Right cardiac atrium (tissue), 5 donors: Measurements from ENCODE around the gene MED13L. TPM values are rescaled to one million over a fixed set of nuclear protein-coding genes. Genes with fewer than 3 reads are reported as not detected.
"Not testable (repeated sequence)": the region's sequence is repeated elsewhere in the genome, so short reads cannot be mapped to it uniquely, and the experiment has no call there.

Experiments used
- ATAC-seq, 2 donors: fragments of 200-7000 bp; cut with Tn5 transposase; one replicate each; pipeline versions ENCODE4 v1.8.0 to v1.9.1; 2020; ENCODE audit warnings: moderate library complexity in 2 of 2, mild to moderate bottlenecking in 1 of 2
- DNase-seq, 3 donors: peaks; one replicate each; pipeline ENCODE4 v3.0.0-alpha.2; 2020
- H3K27ac ChIP-seq: one replicate; pipeline ENCODE4 v1.5.1; 2013; ENCODE audit warnings: mild to moderate bottlenecking, low read length, control low read depth, moderate library complexity
- H3K27me3 ChIP-seq: one replicate; pipeline ENCODE4 v1.6.1; 2013; ENCODE audit not compliant: control insufficient read depth, insufficient read depth
- H3K4me1 ChIP-seq: one replicate; pipeline ENCODE4 v1.6.1; 2013; ENCODE audit warnings: low read length; ENCODE audit not compliant: control insufficient read depth, insufficient read depth
- H3K4me3 ChIP-seq: one replicate; pipeline ENCODE4 v1.5.1; 2013; ENCODE audit warnings: low read length, control low read depth
- H3K9me3 ChIP-seq: one replicate; pipeline ENCODE4 v1.6.1; 2013; ENCODE audit warnings: low read length; ENCODE audit not compliant: control insufficient read depth
- WGBS: extraction: QIAGEN DNeasy Blood & Tissue Kit; methylation state at CpG from one replicate; pipeline ENCODE4 v1.1.7; 2013; 5-methylcytosine and 5-hydroxymethylcytosine counted together
- intact Hi-C, 4 donors: fragments of 100-400 bp; cut with DNase I; formaldehyde crosslinking; loops; one replicate each; pipeline versions ENCODE4 v1.11.0 to v1.14.0; 2022 to 2023
- polyA plus RNA-seq: library from polyadenylated mRNA; stranded (reverse); fragments of 200-250 nt; gene quantifications from one replicate; pipeline ENCODE4 v1.2.3, GENCODE V29; 2013
- total RNA-seq, 4 donors: library from RNA; stranded (reverse); fragmentation: NEBNext Ultra II Directional; extraction: Animal tissue kit (Norgen Biotek cat#: 25700); gene quantifications; one replicate each; pipeline ENCODE4 v1.2.1, GENCODE V29; 2021
- donor health status: healthy with polysubstance abuse.
- donor health status: DM: no; HTN: yes; CAD: no.
- donor health status: DM: no; HTN: no; CAD: no.
- donor health status: DM: no; HTN: yes; CAD: no; lungs with severe emphysema.
- donor health status: DM: yes; HTN: yes; CAD: no.

MED13L gene
- total and polyA plus RNA-seq, 5 donors = 15.6 to 73.5 (median 69.0) TPM

DNA sequence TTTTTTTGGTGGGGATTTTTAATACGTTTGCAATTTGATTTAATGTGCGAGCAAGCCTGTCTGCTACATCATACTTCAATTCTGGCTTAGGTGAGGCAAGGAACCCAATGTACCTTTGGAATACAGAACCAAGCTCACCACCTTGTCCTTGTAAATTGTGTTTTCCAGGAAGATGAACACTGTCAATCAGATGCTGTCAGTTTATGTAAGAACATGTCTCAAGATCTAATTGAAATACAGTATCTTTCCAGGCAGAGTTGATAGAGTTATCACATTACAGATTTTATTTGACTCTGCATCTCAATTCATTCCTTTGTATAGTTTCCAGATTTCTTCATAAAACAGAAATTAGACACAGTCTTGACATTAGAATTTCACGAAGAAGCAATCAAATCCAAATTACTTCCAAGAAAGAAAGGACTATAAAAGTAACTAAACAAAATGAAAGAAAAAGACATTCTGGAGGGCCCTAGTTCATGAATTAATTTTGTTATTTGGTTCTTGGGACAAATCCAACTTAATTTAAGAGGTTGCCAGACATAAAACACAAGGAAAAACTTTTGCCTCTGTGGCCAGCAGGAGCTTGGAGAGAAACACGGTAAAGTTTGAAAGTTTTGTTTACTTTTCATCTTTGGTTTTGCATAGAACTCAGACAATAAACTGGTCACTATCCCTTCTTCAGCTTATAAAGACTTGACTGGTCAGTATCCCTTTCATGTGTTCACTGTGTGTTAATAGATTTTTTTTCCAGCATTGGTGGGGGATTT, 16.4 kb upstream of the MED13L start:
- no peak overlapping the region for H3K27ac ChIP-seq
- WGBS = 73% methylated on average over 4 of the region's 4 CpGs
- no peaks in the 10 kb centered on the region for H3K9me3 ChIP-seq
- intact Hi-C loops = no loop called here
- H3K4me1 ChIP-seq = no peaks in the 10 kb centered on the region
- no peaks in the 10 kb centered on the region for H3K27me3 ChIP-seq
- ATAC-seq (no peak), DNase-seq (no peak)
- H3K4me3 ChIP-seq = no peak overlapping the region

DNA sequence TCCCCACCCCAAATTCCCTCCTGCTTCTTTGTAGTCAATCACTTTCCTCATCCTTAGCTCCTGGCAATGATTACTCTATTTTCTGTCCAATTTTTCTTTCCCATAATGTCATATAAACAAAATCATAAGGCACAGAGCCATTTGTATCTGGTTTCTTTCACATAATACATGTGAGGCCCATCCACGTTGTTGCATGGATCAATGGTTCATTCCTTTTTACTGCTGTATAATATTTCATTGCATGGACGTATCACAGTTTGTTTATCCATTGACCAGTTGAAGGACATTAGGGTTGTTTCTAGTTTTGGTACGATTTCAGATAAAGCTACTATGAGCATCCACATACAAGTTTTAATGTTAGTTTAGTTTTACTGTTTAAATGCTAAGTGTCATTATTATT, 13.7 kb upstream of the MED13L start:
- no peaks in the 10 kb centered on the region for H3K4me1 ChIP-seq
- no peak for ATAC-seq
- no peak overlapping the region for H3K4me3 ChIP-seq

GRCh38 chr12:116288735-116289134, 11.2 kb upstream of the MED13L start:
- H3K27me3 ChIP-seq = no peaks in the 10 kb centered on the region
- no peak overlapping the region for H3K27ac ChIP-seq
- no peak for ATAC-seq
- H3K4me3 ChIP-seq = no peak overlapping the region
- WGBS = 97% methylated on average over 3 of the region's 3 CpGs
- no peak for DNase-seq
- intact Hi-C loops = loop anchor here in 2 of 4 donors (10.0 kb wide), 2 partner anchors 296 to 306 kb away; no protein-coding TSS in a partner anchor
- no peaks in the 10 kb centered on the region for H3K9me3 ChIP-seq
- no peaks in the 10 kb centered on the region for H3K4me1 ChIP-seq

More for the DNA sequence above, 13.7 kb upstream of the MED13L start:
- Histone ChIP-seq H3K9me3 (no peaks in the 10 kb centered on the region), H3K27me3 (no peaks in the 10 kb centered on the region), H3K27ac (no peak overlapping the region)
- WGBS = 81% methylated on average over 3 of the region's 3 CpGs
- intact Hi-C loops = no loop called here
- DNase-seq = no peak

- ATAC-seq (no peak), DNase-seq (no peak)
- intact Hi-C loops = loop anchor here in 2 of 4 donors (10.0 kb wide), 2 partner anchors 297 to 307 kb away; no protein-coding TSS in a partner anchor
- no peaks in the 10 kb centered on the region for H3K9me3 ChIP-seq
- 93% methylated on average over 3 of the region's 3 CpGs for WGBS
- H3K4me1 ChIP-seq = no peaks in the 10 kb centered on the region
- no peak overlapping the region for H3K27ac ChIP-seq
- H3K4me3 ChIP-seq = no peak overlapping the region
- H3K27me3 ChIP-seq = no peaks in the 10 kb centered on the region
Observed at GRCh38 chr12:116287842-116288301, 10.4 kb upstream of the MED13L start.

DNA sequence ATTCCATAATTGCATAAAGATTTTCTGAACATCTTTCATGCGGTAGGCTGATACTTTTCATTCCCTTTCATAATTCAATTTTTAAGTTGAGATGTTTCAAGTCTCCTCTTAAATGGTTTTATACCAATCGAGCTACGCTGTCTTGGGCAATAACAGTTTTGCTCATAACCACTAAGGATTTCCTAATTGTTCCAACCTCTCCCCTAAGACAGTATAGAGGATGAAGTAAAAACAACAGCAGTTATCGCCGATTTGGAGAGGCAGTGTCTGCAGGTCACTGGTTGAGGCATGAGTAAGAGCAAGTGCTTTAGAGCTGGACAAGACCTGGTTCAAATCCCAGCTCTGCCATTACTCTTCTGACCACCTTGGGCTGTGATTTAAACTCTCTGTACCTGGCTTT, 6.9 kb upstream of the MED13L start:
- 81% methylated on average over 5 of the region's 5 CpGs for WGBS
- intact Hi-C loops = loop anchor here in 2 of 4 donors (10.0 kb wide), 2 partner anchors 300 to 310 kb away; no protein-coding TSS in a partner anchor
- Histone ChIP-seq H3K4me1 (no peaks in the 10 kb centered on the region), H3K27ac (no peak overlapping the region), H3K4me3 (no peak overlapping the region), H3K9me3 (no peaks in the 10 kb centered on the region), H3K27me3 (no peaks in the 10 kb centered on the region)
- DNase-seq (no peak), ATAC-seq (no peak)

- 86% methylated on average over 8 of the region's 8 CpGs for WGBS
- intact Hi-C loops = loop anchor here in 2 of 4 donors (10.0 kb wide), 2 partner anchors 301 to 311 kb away; no protein-coding TSS in a partner anchor
- not testable (repeated sequence) for H3K9me3 ChIP-seq, H3K4me3 ChIP-seq, H3K27ac ChIP-seq, H3K4me1 ChIP-seq, ATAC-seq, DNase-seq, H3K27me3 ChIP-seq
Observed at GRCh38 chr12:116283881-116284280, 6.4 kb upstream of the MED13L start.

DNA sequence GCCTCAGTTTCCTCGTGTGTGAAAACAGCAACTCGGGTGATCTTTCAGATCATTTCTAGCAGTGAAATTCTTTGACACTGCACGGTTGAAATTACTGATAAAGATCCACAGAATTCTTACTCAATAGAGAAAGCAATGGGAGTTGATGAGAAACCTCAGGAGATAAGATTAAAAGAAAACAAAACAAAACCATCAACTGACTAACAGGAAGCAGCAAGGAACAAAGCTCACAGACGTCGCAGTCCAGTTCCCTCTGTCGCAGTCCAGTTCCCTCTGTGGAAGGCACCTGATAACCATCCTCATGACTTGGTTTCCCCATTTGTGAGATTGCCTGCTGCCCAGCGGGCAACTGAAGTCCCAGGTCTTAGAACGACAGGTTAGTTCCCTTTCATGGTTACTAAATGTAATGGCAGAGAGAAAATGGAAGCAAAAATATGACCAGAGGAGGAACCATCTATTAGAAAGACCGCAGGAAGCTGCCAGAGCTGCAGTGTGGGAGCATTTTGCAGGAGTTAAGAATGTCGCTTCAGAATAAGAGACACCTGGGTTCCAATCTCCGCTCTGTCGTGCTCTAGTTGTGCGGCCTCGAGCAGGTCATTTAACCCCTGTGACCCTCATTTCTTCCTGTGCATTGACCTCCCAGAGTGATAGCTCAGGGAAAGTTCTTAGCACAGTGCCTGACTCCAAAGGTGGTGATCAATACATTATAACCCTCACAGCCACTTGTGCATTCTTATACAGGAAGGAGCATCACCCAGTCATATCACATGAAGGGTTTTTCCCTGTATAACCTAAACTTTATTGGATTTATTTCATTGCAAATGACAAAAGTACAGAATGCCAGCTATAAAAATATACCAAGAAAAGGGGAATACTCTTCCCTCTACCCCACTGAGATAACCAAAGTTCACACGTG, 5.1 kb upstream of the MED13L start:
- WGBS = 37% methylated on average over 15 of the region's 15 CpGs
- intact Hi-C loops = loop anchor here in 2 of 4 donors (10.0 kb wide), 2 partner anchors 302 to 312 kb away; no protein-coding TSS in a partner anchor

DNA sequence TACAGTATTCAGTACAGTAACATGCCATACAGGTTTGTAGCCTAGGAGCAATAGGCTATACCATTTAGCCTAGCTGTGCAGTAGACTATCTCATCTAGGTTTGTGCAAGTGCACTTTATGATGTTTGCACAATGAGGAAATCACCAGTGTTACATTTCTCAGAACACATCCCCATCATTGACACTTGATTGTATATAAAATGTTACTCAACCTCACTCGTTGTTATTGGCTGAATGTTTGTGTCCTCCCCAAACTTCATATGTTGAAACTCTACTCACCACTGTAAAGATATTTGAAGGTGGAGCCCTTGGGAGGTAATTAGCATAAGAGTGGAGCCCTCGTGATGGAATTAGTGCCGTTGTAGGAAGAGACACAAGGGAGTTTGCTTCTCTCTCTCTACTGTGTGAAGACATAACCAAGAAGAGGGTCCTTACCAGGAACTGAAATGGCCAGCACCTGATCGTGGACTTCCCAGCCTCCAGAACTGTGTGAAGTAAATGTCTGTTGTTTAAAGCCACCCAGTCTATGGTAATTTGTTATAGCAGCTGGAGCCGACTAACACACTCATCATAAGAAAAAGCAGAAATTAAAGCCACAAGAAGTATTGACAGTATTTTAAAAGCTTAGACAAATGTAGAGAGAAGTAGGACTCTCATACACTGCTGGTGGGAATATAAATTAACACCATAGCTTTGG, 3.2 kb upstream of the MED13L start:
- no peak overlapping the region for H3K4me3 ChIP-seq
- no peak for DNase-seq
- no peaks in the 10 kb centered on the region for H3K4me1 ChIP-seq
- no peak for ATAC-seq
- intact Hi-C loops = loop anchor here in 2 of 4 donors (10.0 kb wide), 2 partner anchors 304 to 314 kb away; no protein-coding TSS in a partner anchor
- 65% methylated on average over 5 of the region's 5 CpGs for WGBS
- no peak overlapping the region for H3K27ac ChIP-seq
- H3K27me3 ChIP-seq = no peaks in the 10 kb centered on the region
- no peaks in the 10 kb centered on the region for H3K9me3 ChIP-seq

More for the DNA sequence above, 5.1 kb upstream of the MED13L start:
- no peak for ATAC-seq
- Histone ChIP-seq H3K27ac (no peak overlapping the region), H3K4me1 (no peaks in the 10 kb centered on the region), H3K27me3 (no peaks in the 10 kb centered on the region), H3K9me3 (no peaks in the 10 kb centered on the region), H3K4me3 (no peak overlapping the region)
- DNase-seq = no peak

- H3K27me3 ChIP-seq = no peaks in the 10 kb centered on the region
- no peak overlapping the region for H3K4me3 ChIP-seq
- H3K9me3 ChIP-seq = no peaks in the 10 kb centered on the region
- WGBS = 88% methylated on average over 10 of the region's 10 CpGs
- intact Hi-C loops = loop anchor here in 1 of 4 donors (5.0 kb wide), 1 partner anchor 324 kb away; no protein-coding TSS in a partner anchor
- ATAC-seq (no peak), DNase-seq (peak in 1 of 3 donors; percentile 20)
- H3K4me1 ChIP-seq = no peaks in the 10 kb centered on the region
- no peak overlapping the region for H3K27ac ChIP-seq
Observed at GRCh38 chr12:116278667-116279066, 1.2 kb upstream of the MED13L start.

DNA sequence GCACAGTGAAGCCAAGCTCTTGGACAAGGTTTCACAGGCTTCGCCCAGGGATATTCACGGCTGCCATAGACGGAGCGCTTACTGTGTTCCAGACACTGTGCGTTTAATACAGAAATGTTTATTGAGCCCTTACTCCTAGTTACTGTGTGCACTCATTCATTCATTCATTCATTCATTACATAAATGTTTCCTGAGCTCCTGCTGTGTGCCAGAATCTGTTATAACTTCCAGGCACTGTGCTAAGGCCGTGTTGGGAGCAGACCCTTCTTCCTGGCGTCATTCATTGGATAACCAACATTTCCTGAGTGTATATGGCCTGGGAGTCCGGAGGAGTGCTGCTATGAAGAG, 760 bp upstream of the MED13L start:
- no peaks in the 10 kb centered on the region for H3K4me1 ChIP-seq
- ATAC-seq = peak in 1 of 2 donors; percentile 3
- H3K9me3 ChIP-seq = no peaks in the 10 kb centered on the region
- no peak overlapping the region for H3K27ac ChIP-seq
- DNase-seq = no peak
- peak overlapping the region; percentile 82 for H3K4me3 ChIP-seq
- intact Hi-C loops = loop anchor here in 1 of 4 donors (5.0 kb wide), 1 partner anchor 324 kb away; no protein-coding TSS in a partner anchor
- WGBS = 45% methylated on average over 8 of the region's 8 CpGs
- no peaks in the 10 kb centered on the region for H3K27me3 ChIP-seq
